Stimulated activated CD4-positive, alpha-beta T cell treated with anti-CD3 and anti-CD28 coated beads, Interleukin-4, amount 100 ng/mL, for 48 hours (primary cell): ENCODE measurements around the gene COBL.

ENCODE experiments used
- DNase-seq, 2 donors: peaks; one replicate each; pipeline ENCODE4 v3.0.0-alpha.2; 2020; ENCODE audit warnings: low read depth in 2 of 2

Gene COBL

DNA sequence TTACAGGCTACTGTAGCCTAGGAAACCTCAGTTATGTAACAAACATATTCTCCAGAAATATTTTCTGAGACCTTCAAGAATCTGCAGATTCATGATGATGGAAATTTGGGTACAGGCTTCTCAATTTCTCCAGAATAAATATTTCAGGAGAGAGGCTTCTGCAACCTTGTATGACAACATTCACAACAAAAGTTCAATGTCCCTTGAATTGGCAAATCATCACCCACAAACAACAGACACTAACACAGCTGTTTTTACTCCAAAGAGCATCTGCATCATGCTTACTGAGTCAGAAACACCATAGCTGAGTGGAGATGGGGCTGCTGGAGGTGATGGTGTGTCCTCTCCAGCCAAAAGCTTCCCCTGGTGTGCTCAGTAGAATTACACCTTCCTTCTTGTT is 9.3 kb upstream of the COBL start:
- DNase-seq = no peak

DNA sequence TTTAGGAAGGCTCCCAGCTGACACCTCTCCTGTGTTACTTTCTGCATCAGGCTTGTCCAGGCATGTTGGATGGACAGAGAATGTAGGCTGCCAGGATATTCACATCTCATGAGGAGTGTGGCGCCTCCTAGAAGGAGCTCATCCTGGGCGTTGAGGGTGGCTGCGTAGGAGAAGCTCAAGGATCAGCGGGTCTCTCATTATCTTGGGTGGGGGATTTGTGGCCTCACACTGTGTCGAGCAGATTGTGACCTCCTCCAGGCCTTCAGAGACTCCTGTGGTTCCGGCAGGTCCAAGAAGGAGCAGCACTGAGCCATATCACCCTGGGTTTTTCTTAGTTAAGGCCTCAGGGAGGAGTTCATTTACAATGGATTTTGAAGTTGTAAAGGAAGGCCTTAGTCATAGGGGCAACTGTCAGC is 8.7 kb upstream of the COBL start:
- no peak for DNase-seq

DNA sequence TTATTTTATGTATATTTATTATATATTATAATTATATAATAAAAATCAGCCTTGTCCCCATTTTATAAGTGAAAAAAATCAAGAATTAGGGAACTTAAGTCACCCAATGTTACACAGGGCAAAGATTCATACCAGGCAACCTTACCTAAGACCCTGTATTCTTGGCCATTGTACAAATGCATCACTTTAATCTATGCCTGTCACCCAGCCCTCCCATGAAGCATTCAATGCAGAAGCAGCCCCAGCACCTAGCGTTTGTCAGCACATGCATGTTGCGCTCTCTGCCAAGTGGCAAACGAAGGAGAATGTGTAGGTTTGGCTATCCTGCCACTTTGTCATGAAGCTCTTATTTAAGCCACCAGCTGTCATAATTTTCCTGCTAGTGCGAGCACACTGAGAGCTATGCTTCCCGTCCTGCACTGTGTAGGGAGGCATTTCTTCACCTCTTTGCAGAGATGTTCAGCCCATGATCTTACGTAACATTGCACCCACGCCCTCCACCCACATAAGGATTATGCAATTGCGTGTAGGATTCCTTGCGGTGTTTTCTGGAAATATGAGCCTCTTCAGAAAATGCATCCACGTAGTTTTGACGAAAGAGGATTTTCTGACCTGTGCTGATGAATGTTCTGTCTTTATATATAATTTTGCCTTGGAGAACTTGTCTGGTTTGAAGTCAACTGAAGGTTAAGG is 7.7 kb upstream of the COBL start:
- no peak for DNase-seq

DNA sequence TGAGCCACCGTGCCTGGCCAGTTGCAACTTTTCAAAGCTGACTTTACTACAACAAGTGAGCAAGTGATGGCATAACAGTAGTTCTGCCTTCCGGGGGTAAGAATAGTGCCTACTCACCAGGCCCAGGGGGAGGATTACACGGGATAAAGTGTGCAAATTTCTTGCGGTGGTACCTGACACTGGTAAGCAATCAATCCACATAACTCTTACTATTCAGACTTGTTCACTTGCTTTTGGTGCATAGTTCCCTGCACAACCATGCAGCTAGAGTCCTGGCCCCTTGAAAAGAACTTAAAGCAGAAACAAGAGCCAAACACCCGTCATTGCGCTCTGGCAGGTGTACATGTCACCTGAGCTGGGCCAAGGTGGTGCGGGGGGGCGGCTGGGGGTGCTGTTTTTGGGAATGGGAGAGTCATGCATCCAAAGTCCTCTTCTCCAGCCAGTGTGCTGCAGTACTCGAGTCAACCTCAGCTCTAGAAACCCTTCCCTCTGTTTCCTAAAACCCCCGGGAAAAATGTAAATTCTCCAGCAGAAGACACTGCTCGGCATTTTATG is 5.4 kb upstream of the COBL start:
- DNase-seq = no peak

DNA sequence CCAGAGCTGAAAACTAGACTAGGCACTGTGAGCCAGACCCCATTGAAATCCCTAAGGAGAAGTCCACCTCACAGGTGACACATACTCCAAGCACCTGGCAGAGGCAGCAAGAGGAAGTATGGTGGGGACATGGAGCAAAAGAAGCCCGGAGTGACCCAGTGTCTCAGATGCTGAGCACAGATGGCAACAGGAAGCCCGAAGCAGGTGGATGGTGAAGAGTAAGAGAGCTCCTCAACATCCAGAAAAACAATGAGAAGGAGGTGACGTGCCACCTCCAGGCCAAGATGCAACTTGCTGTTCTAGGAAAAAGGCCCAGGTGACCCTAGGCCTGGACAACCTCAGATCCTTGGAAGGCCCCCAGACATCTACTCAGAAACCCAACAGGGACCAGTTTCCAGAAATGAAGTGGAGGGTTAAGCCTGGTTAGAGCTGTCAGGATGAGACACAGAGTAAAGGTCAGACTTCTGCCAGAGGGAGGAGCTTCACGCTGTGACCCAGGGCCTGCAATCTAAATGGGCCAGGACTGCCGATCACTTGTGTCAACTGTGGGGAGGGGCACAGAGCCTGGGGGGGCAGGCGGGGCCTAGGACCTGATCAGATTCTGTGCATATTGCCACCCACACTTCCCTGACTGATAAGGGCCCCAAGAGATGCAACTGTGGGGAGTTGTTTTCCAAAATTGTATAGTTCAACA is 2.4 kb upstream of the COBL start:
- no peak for DNase-seq

DNA sequence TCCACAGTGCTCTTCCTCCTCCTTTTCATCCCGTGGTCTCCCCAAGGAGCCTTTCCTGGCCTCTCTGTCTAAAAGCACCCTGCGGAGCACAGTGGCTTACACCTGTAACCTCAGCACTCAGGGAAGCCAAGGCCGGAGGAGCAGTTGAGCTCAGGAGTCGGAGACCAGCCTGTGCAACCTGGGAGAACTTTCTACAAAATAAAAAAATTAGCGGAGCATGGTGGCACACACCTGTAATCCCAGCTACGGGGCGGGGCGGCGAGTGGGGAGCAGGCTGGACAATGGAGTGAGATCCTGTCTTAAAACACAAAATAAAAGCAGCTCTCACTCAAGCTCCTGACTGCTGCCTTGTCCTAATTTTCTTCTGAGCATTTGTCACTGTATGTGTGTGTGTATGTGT is 1.4 kb upstream of the COBL start:
- DNase-seq = no peak

DNA sequence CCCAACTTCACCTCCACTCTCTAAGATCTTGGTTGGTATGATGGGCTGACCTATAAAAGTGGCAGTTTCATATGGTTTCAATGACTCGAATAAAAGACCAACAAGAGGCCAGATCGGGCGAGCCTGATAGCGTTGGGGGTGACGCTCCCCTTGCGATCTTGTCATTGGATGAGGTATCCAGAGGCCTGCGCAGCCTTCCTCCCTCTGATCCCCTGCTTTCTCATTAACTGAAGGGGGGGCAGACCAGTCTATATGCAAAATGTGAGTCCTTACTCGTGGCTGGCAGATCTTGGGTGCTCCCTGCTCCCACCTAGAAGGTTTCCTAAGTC is 937 bp upstream of the COBL start:
- no peak for DNase-seq

DNA sequence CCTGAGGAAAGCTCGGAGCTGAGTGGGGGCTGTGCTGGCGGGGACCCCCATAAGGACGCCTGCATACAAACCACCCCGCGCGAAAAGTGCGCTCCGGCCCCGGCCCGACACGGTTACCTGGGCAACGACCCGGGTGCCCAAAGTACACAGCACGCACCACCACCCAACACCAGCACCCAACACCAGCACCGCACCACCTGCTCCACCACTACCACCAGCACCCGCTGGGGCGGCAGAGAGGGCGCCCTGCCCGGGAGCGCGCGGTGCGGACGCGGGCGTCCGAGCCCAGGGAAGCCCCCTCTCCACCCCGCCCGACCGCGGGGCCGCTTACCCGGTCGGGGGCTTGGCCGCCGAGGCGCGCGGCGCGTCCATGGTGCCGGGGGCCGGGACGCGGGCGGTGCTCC is 345 bp downstream of the COBL start:
- DNase-seq = no peak

DNA sequence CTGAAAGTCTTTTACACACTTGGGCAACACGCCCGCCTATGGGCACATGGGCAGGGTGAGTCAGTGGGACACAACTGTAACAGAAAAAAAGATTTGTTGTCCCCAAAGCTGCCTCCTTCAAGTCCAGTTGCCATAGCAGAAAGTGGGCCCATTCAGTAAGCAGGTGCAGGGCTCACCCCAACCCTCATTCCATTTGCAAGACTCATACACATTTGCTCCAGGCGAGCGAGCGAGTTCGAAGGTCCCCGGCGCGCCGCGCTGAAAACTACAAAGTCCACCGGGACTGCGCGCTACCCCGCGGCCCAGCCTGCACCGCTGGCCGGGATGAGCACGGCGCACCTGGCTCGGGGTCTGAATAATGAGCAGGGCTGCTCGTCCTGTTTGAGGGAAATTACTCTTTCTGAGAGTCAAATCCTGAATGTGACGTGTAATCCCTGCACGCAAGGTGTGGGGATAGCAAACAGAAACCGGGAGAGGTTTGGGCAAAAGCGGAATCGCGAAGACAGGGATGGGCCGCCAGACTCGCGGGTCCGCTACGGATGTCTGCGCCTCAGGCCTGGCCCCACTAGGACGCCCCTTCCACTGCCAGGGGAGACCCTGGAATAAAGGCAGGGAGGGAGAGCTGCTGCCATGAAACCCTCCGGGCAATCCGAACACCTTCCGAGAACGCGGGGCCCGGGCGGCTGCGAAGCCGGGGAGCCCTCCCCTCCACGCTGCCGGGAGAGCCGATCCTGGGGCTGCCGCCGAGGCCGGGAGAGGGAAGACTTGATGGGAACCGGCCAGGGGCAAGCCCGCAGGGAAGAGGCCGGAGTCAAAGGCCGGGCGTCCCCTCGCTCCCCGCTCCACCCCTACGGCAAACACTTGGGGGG is 982 bp downstream of the COBL start:
- no peak for DNase-seq

DNA sequence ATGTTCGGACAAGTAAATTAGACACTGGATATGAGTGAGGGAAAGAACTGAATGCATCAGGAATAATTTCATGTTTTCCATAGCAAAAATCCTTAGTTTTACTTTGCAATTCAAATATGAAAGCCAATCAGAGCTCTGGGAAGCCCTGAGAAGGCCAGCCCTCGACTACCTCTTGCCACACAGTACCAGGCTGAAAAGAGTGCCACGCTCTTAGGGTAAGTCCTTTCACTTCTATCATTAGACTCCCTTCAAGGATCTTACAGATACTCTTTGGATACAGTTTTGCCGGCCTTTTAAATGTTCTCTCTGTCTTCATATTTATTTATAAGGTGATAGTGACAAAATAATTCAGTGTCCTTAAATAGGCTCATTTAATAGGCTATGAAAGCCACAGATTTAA is 1.9 kb downstream of the COBL start:
- no peak for DNase-seq

DNA sequence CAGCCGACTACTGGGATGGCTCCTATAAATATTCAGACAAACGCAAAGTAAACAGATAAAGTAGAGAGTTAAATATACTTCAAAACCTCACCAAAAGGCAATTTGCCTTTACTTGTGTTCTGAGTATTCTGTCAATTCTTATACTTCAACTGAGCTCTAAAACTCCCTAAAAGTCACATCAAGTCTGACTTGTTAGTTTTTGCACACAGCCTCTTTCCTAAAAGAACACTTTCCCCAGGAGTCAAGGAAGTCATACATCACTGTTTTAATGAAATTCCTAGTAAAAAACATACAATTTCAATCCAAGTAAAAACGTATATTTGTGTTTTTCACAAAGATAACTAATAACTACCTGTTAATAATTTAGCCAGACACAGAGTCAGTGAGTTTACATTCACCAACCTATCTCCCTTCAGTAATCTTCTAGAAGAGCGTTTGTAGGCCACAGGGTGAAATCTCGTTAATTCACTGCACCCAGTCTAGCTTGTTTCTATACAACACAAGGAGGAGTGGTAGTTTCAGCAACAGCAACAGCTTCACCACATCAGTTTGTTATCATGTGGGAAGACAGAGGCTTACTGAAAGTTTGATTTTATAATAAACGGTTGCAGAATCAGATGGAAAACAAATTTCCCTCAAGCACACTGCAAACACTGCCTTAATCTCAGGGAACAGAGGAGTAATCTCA is 2.7 kb downstream of the COBL start:
- no peak for DNase-seq

DNA sequence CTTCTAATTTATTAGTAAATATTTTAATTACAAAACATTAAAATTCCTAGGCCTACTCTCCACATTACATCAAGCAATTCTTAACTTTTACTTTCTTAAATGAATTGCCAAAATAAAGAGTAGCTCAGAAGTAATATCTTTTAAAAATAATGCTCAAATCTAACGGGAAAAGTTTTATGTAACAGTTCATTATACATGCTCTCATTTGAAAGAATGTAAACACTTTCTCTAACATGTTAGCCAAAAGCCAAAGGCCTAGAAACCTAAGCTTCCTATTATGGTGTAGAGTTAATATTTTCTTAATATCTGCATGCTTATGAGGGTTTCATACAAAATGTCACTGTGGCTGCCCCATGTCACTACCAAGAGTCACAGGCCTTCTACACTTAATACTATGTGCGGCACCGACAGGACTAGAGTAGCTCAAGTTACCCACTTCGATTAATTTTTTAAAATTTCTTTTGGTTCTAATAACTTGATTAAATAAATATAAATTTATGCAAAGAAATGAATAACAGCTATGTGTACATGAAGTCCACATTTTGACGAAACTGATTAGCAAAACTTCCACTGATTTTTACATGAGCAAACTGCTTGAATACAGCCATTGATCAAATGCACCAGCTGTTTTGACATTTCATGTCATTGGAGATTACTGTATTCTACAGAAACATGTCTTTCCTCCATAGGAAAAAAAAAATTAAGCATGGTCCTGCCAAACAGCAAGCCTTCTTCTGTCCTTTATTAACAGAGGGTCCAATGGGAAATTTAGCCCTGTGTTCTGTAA is 3.5 kb downstream of the COBL start:
- DNase-seq = no peak

DNA sequence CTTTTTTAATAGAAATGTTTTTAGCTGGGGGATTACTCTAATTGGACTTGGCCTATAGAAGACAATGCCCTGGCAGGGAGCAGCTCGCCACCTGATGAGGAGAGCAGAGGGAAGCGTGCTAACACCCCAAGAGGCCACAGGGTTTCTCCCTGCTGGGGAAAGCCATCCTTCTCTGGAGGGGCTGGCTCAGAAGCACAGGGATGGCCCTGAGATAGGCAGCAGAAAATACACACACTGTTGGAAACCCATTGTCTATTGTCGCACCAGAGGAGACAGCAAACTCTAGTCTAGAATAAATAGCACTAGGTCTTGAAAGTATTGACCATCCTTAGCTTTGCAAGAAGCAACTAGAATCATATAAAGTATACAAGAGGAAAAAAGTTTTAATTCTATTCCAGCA is 5.4 kb downstream of the COBL start:
- DNase-seq = no peak

DNA sequence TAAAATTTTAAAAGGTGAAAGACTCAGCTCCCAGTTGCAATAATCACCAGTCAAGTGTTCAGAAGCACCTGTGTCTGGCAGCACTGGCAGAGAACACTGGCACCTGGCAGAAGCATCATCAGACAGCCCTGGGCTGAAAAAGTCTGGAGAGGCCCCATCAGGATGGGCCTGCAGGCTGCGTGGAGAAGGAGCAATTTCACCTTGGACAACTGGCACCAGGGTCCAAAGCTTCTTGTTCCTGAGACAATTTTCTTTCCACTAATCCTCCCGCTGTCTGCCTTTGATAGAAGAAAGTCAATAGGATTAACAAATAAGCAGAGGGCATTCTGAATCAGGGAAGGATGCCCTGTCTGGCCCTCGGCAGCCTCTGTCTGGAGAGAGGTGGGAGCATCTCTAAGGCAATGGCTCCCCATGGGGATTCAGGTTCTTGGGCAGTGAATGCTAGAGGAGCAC is 6.5 kb downstream of the COBL start:
- DNase-seq = no peak

DNA sequence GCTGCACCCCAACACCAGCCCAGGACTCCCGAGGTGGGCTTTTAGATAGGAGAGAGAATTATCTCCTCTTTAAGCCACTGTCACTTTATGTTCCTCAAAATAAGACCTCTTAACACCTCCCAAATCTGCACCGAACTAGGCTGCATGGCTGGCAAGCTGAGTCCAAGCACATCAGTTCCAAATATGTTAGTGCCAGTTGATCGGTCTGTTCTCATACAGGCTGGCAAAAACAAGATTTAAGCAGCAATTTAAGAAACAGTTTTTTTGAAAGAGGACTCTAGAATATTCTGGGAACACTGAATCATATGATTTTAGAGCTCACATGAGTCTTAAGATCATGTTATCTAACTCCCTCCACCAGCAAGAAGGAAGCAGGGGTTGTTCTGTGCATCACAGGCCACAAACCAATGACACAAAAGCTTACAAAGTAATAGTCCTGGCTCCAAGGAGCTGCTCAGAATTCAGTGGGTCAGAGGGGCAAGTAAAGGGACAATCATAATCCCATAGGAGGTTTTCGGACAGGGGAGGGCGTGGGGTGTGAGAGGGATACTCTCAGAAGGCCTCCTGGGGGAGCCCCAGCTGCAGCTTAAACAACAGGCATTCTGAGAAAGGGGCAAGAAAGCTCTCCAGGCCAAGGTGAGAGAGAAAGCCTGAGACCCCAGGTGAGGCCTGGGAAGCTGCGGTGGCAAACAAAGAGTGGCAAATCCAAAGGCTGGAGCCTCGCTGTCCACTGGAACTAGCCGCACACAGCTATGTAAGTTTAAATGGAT is 7.1 kb downstream of the COBL start:
- DNase-seq = no peak

DNA sequence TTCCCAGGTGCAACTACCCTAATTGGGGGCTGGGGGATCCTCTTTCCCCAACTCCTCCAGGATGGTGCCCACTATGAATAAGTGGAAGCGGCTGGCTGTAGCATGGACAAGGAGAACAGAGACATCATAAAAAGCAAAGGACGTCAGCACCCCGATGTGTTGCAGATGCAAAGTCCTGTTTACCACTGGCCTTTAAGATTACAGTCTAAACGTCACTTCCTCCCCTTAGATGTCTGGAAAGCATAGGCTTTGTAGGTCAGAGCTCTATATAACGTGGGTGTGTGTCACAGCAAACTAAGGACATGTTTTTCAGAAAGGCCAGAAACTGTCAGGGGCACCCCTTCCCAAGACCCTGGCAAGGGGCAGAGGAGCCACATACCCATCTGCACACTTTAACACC is 7.9 kb downstream of the COBL start:
- DNase-seq = no peak

DNA sequence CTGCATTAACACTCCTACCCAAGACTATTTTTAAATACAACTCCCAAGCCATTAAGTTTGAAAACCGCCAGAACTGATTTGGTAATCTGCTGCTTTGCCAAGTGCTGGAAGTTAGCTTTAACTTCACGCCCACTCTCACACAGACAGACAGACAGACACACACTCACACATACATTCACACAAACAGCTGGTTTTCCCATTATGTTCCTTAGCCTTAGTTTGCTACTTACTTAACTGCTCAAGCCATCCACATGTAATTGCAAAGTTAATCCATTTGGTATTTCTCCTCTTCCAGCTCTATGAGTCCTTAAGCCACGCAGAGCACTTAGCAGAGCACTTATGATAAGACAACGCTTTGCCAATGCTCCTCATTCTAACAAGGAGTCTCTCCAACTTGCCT is 8.3 kb downstream of the COBL start:
- no peak for DNase-seq

DNA sequence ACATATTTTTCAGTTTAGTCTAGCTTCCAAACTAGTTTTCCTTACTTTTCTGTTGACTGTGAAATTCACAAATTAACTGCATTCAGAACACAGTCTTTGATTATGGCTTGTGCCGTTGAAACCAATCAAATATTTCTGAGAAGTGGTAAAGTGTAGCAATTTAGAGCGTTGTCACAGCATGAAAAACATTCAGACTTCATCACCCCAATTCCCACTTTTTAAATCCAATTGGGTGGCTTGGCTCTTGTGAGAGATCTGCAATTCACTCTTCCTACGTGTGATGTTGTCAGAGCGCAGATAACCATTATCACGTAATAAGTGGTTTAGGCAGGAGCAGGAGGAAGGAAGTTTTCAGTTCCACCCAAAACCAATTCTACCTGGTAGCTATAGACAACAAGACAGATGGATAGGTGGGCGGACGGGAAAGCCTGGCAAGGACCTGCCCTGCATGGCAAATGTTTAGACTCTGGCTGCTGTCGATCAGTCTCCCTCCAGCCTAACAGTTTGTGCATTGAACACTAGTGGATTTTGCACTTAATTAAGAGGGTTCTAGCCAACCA is 8.9 kb downstream of the COBL start:
- DNase-seq = no peak

DNA sequence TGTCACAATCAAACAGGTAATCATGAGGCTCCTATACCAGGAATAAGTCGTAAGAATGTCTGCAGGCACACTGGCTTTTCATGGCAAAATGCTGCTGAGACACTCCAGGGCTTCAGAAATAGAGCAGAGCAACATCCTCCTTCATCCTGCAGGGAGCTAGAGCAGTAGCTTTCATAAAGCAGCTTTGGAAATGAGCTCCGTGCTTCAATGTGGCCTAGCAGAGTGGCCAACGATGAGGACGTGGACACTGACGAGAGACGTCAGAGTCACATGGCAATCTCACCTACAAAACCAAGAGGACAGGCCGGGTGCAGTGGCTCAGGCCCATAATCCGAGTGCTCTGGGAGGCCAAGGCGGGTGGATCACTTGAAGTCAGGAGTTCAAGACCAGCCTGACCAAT is 9.8 kb downstream of the COBL start:
- DNase-seq = no peak

DNA sequence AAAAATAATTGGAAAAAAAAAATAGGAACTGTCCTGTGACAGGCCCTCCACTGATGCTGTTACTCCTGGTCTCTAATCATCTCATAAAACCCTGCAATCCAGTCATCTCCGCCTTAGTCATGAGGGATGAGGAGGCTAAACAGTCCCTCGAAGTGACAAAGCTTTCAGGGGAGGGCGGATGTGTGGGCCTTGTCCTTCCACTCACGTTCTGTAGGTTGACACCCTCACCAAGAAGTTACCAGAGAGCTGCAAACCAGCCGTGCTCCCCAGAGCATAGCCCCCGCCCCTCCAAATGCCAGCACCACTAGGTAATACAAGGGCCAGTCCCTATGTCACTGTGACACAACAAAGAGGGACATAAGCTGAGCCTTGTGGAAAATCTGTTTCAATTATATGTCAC is 11.9 kb downstream of the COBL start:
- DNase-seq = no peak
